HepG2 (cell line): ENCODE results near the gene SNX13. TPM values are rescaled to one million over a fixed set of nuclear protein-coding genes. Genes with fewer than 3 reads are reported as not detected.

ENCODE experiments used
- ATAC-seq: fragments of 200-7000 bp; cut with Tn5 transposase; 3 replicates; pipeline ENCODE4 v1.9.1; 2020; ENCODE audit warnings: mild to moderate bottlenecking, moderate library complexity
- BruUV-seq: library from RNA; stranded (reverse); fragments of 400-500 nt; replicated peaks from 2 replicates; lab custom pipeline; 2021; lab: Mats Ljungman, UMichigan
- CTCF ChIA-PET: fragments of 300-600 bp; formaldehyde crosslinking; extraction: SDS; loops from one replicate; lab custom pipeline; 2021; ENCODE audit warnings: low total read pairs, inconsistent platforms, low intra/inter-chr PET ratio; lab: Yijun Ruan, JAX
- POLR2A ChIA-PET: fragments of 350-600 bp; sonication (Branson Sonifier 250); formaldehyde crosslinking; loops from one replicate; lab custom pipeline; 2020; ENCODE audit warnings: antibody characterized with exemption, inconsistent platforms; lab: Yijun Ruan, JAX
- DNase-seq: peaks from one replicate; pipeline ENCODE4 v3.0.0-alpha.2; 2015; ENCODE audit warnings: low spot score
- FAIRE-seq: peaks from 3 replicates; lab custom pipeline; 2011; peaks lifted over from hg19 to GRCh38; lab: Jason Lieb, UNC
- H2AFZ ChIP-seq: one replicate; pipeline ENCODE4 v1.6.1; 2011; ENCODE audit warnings: low read length, inconsistent platforms
- H3K27ac ChIP-seq: fragments of 300-600 bp; 3 replicates; pipeline ENCODE4 v1.8.0; 2011; ENCODE audit warnings: mixed run types, mild to moderate bottlenecking, mixed read lengths, low read length, inconsistent platforms; ENCODE audit not compliant: insufficient read depth; ENCODE audit errors: extremely low read length
- H3K27me3 ChIP-seq, 2 experiments: fragments of 200-600 bp in 1 of 2; 2 replicates in 1 of 2; 3 replicates in 1 of 2; pipeline versions ENCODE4 v1.6.0 to v1.8.0; 2011; ENCODE audit warnings: low read length in 2 of 2, mild to moderate bottlenecking in 2 of 2, moderate library complexity in 2 of 2, inconsistent platforms in 1 of 2; ENCODE audit not compliant: insufficient read depth in 2 of 2, control insufficient read depth in 1 of 2
- H3K36me3 ChIP-seq, 2 experiments: fragments of 200-600 bp in 1 of 2; replicated peaks in 1 of 2; 2 replicates in 1 of 2; 3 replicates in 1 of 2; pipeline versions ENCODE4 v1.5.1 to v1.8.0; 2011; ENCODE audit warnings: low read length in 2 of 2, inconsistent platforms in 1 of 2; ENCODE audit not compliant: insufficient read depth in 2 of 2, control insufficient read depth in 1 of 2
- H3K4me1 ChIP-seq: 2 replicates; pipeline ENCODE4 v1.5.1; 2012; ENCODE audit warnings: low read length, inconsistent platforms; ENCODE audit not compliant: insufficient read depth
- H3K4me2 ChIP-seq: 2 replicates; pipeline ENCODE4 v1.6.0; 2011; ENCODE audit warnings: low read depth, low read length, inconsistent platforms
- H3K4me3 ChIP-seq, 3 experiments: fragments of 200-600 bp in 1 of 3; sonication (generic), shearing (Covaris generic) in 1 of 3; replicated peaks in 1 of 3; 2 replicates each; pipeline ENCODE4 v1.5.1; 2011 to 2016; ENCODE audit warnings: low read length in 3 of 3, inconsistent platforms in 2 of 3, low read depth in 2 of 3, mild to moderate bottlenecking in 2 of 3, control low read depth in 1 of 3, mixed read lengths in 1 of 3; ENCODE audit not compliant: insufficient read depth in 1 of 3
- H3K79me2 ChIP-seq: one replicate; pipeline ENCODE4 v1.6.1; 2011; ENCODE audit warnings: low read length, inconsistent platforms; ENCODE audit not compliant: insufficient read depth
- H3K9ac ChIP-seq: 2 replicates; pipeline ENCODE4 v1.6.0; 2011; ENCODE audit warnings: mild to moderate bottlenecking, low read depth, low read length, inconsistent platforms; ENCODE audit not compliant: insufficient read depth
- H3K9me3 ChIP-seq: 2 replicates; pipeline ENCODE4 v1.5.1; 2012; ENCODE audit warnings: mild to moderate bottlenecking, low read length
- H4K20me1 ChIP-seq: 2 replicates; pipeline ENCODE4 v1.6.0; 2011; ENCODE audit warnings: inconsistent platforms, mild to moderate bottlenecking, low read length, moderate library complexity; ENCODE audit not compliant: insufficient read depth
- ATAD3A ChIP-seq: sonication (generic); formaldehyde crosslinking; IDR thresholded peaks from 2 replicates; pipeline ENCODE4 v1.4.0; 2020; ENCODE audit warnings: missing genetic modification reagents
- ATF7-NPFF ChIP-seq: sonication (generic); formaldehyde crosslinking; IDR thresholded peaks from 2 replicates; pipeline ENCODE4 v1.8.1; 2023; ENCODE audit warnings: mild to moderate bottlenecking, low read depth, missing genetic modification reagents, moderate library complexity
- ELK4 ChIP-seq: sonication (generic); formaldehyde crosslinking; IDR thresholded peaks from 2 replicates; pipeline ENCODE4 v1.9.0; 2021; ENCODE audit warnings: missing genetic modification reagents, borderline replicate concordance
- FOXO4 ChIP-seq: sonication (generic); formaldehyde crosslinking; conservative IDR thresholded peaks from 2 replicates; pipeline ENCODE4 v1.8.1; 2023; ENCODE audit warnings: missing genetic modification reagents
- GATA4 ChIP-seq: sonication (generic); IDR thresholded peaks from 2 replicates; pipeline ENCODE4 v1.6.1; 2016; ENCODE audit warnings: antibody characterized with exemption, low read depth, borderline replicate concordance
- GFI1 ChIP-seq: sonication (generic); formaldehyde crosslinking; IDR thresholded peaks from 2 replicates; pipeline ENCODE4 v1.5.0; 2020; ENCODE audit warnings: missing genetic modification reagents, mild to moderate bottlenecking, borderline replicate concordance
- HDAC6 ChIP-seq: fragments of 200-600 bp; sonication (generic); IDR thresholded peaks from 2 replicates; pipeline ENCODE4 v1.7.0; 2017; ENCODE audit warnings: mild to moderate bottlenecking, antibody characterized with exemption, low read length, low read depth
- HOMEZ ChIP-seq: IDR thresholded peaks from 2 replicates; pipeline ENCODE4 v1.6.1; 2016; ENCODE audit warnings: low read depth
- MAZ ChIP-seq, 2 experiments: sonication (generic) in 1 of 2; formaldehyde crosslinking in 1 of 2; IDR thresholded peaks; 2 replicates each; pipeline versions ENCODE4 v1.5.0 to v1.6.1; 2012 to 2020; ENCODE audit warnings: low read depth in 2 of 2, mild to moderate bottlenecking in 2 of 2, borderline replicate concordance in 1 of 2, improper control_type of control experiment in 1 of 2, low read length in 1 of 2, missing genetic modification reagents in 1 of 2, moderate library complexity in 1 of 2
- MBD4 ChIP-seq: IDR thresholded peaks from 2 replicates; pipeline ENCODE4 v1.6.1; 2012; ENCODE audit warnings: low read length, inconsistent platforms, borderline replicate concordance
- NR2F6 ChIP-seq, 2 experiments: IDR thresholded peaks; 2 replicates each; pipeline ENCODE4 v1.6.1; 2016; ENCODE audit warnings: antibody characterized with exemption in 1 of 2, mild to moderate bottlenecking in 1 of 2
- SRF ChIP-seq: IDR thresholded peaks from 2 replicates; pipeline ENCODE4 v1.6.1; 2011; ENCODE audit warnings: mild to moderate bottlenecking, low read depth, low read length, moderate library complexity
- TARDBP ChIP-seq: sonication (generic); formaldehyde crosslinking; IDR thresholded peaks from 2 replicates; pipeline ENCODE4 v1.8.0; 2022; ENCODE audit warnings: mild to moderate bottlenecking, missing genetic modification reagents
- THAP11 ChIP-seq: IDR thresholded peaks from 2 replicates; pipeline ENCODE4 v1.6.1; 2016; ENCODE audit warnings: missing biosample characterization, missing genetic modification reagents
- TRAFD1 ChIP-seq: sonication (generic); formaldehyde crosslinking; IDR thresholded peaks from 2 replicates; pipeline ENCODE4 v1.5.1; 2020; ENCODE audit warnings: missing genetic modification reagents, mild to moderate bottlenecking, borderline replicate concordance
- ZNF160 ChIP-seq: sonication (generic); formaldehyde crosslinking; IDR thresholded peaks from 2 replicates; pipeline ENCODE4 v1.8.0; 2022; ENCODE audit warnings: mild to moderate bottlenecking, inconsistent platforms, missing genetic modification reagents
- ZNF605 ChIP-seq: sonication (generic); formaldehyde crosslinking; IDR thresholded peaks from 2 replicates; pipeline ENCODE4 v1.8.0; 2022; ENCODE audit warnings: mild to moderate bottlenecking, missing genetic modification reagents
- ZZZ3 ChIP-seq: sonication (generic); formaldehyde crosslinking; IDR thresholded peaks from 2 replicates; pipeline ENCODE4 v1.4.0; 2020; ENCODE audit warnings: missing genetic modification reagents, mild to moderate bottlenecking, borderline replicate concordance
- WGBS: methylation state at CpG from one replicate; pipeline ENCODE4 v1.1.6; 2017; ENCODE audit warnings: low lambda C conversion rate; 5-methylcytosine and 5-hydroxymethylcytosine counted together
- in situ Hi-C: cut with HindIII; loops from 2 replicates; pipeline ENCODE4 v1.10.0; 2017; ENCODE audit warnings: low pct_unique_long_range_greater_than_20kb; ENCODE audit not compliant: extremely low pct_ligation_motif_present
- intact Hi-C: fragments of 100-400 bp; cut with micrococcal nuclease; formaldehyde crosslinking; loops from one replicate; pipeline ENCODE4 v1.10.0; 2022; ENCODE audit not compliant: unreplicated experiment
- polyA plus RNA-seq, 8 experiments: library from polyadenylated mRNA; depleted of rRNA in 3 of 8; stranded (reverse) in 7 of 8; unstranded in 1 of 8; fragments of >200 nt; fragmentation: Illumina TruSeq in 4 of 8; extraction: Trizol in 4 of 8; gene quantifications; 2 replicates each; pipeline versions ENCODE4 v1.2.1 to v1.2.3, GENCODE V29; 2011 to 2016; ENCODE audit warnings: low read depth in 4 of 8, missing spikeins in 1 of 8, mixed read lengths in 1 of 8; ENCODE audit not compliant: insufficient read depth in 1 of 8
- total RNA-seq, 5 experiments: library from RNA; depleted of rRNA; stranded (reverse); fragments of >200 nt; fragmentation: Illumina TruSeq; extraction: Trizol; gene quantifications; 2 replicates each; pipeline ENCODE4 v1.2.3, GENCODE V29; 2016; ENCODE audit warnings: low read depth in 1 of 5

The SNX13 gene
- total and polyA plus RNA-seq, 2 of the 13 experiments (the other 11 are each of a cell fraction or from before 2014, with no cell fraction given) = 14.3 to 32.3 TPM

- Histone ChIP-seq H3K9me3 (no peaks in the 10 kb centered on the region), H3K4me3 (no peak overlapping the region), H4K20me1 (no peaks in the 10 kb centered on the region), H3K4me2 (no peak overlapping the region), H3K27ac (no peak overlapping the region), H3K9ac (no peak overlapping the region), H2AFZ (no peak overlapping the region), H3K79me2 (peaks cover 16% of the 10 kb centered on the region), H3K4me1 (peaks cover 6% of the 10 kb centered on the region), H3K36me3 (no peaks in the 10 kb centered on the region; a peak in 1 of 5 replicates), H3K27me3 (no peaks in the 10 kb centered on the region)
- ATAC-seq (no peak), FAIRE-seq (no peak), DNase-seq (no peak)
- no TSS peak for BruUV-seq
- in situ Hi-C loops = no loop called here
- ChIA-PET POLR2A (no interaction called here), CTCF (no interaction called here)
- WGBS = 99% methylated on average over 4 of the region's 4 CpGs
- intact Hi-C loops = no loop called here
- no peak for TF ChIP-seq TRAFD1 (CRISPR knock-in tag)
- TF ChIP-seq THAP11 (CRISPR knock-in tag) = no peak
- TF ChIP-seq MAZ (IDR thresholded peaks at IDR 0.05; ENCODE audit: borderline replicate concordance, low read depth, low read length) = no peak
- TF ChIP-seq MAZ (CRISPR knock-in tag; IDR thresholded peaks at IDR 0.05; ENCODE audit: low read depth) = no peak
- TF ChIP-seq MBD4 = no peak
- no peak for TF ChIP-seq NR2F6 (IDR thresholded peaks at IDR 0.05)
- TF ChIP-seq NR2F6 (CRISPR knock-in tag; IDR thresholded peaks at IDR 0.05) = no peak
- no peak for TF ChIP-seq ZZZ3 (CRISPR knock-in tag)
- no peak for TF ChIP-seq ATAD3A (CRISPR knock-in tag)
- no peak for TF ChIP-seq HDAC6
- TF ChIP-seq FOXO4 (CRISPR knock-in tag) = no peak
- no peak for TF ChIP-seq ELK4 (CRISPR knock-in tag)
- TF ChIP-seq HOMEZ (CRISPR knock-in tag) = no peak
- no peak for TF ChIP-seq GATA4
- no peak for TF ChIP-seq ATF7-NPFF (CRISPR knock-in tag)
- TF ChIP-seq GFI1 (CRISPR knock-in tag) = no peak
- TF ChIP-seq ZNF605 (CRISPR knock-in tag) = no peak
- no peak for TF ChIP-seq ZNF160 (CRISPR knock-in tag)
- no peak for TF ChIP-seq SRF
- TF ChIP-seq TARDBP (CRISPR knock-in tag) = no peak
These were observed 42.2 kb downstream of the SNX13 start for GRCh38 chr7:17898111-17898510.
